ENCODE data around the gene UBXN11.

Gene UBXN11

GRCh38 chr1:26277261-26277661 is 29.2 kb downstream of the UBXN11 start:
- Histone ChIP-seq H3K4me1 (ENCODE audit: control insufficient read depth, insufficient read depth, low read length, poor library complexity, severe bottlenecking) (peaks cover 68% of the 10 kb centered on the region), H3K4me3 (ENCODE audit: extremely low read depth, insufficient read depth, low read length, poor library complexity, severe bottlenecking) (no peak overlapping the region), H3K36me3 (ENCODE audit: control insufficient read depth, insufficient read depth, low read length) (peaks cover 70% of the 10 kb centered on the region), H3K27ac (ENCODE audit: low read depth, low read length, severe bottlenecking) (no peak overlapping the region), H3K9me3 (ENCODE audit: control insufficient read depth, low read length) (no peaks in the 10 kb centered on the region)
- 82 to 92% methylated on average over 3 of the region's 3 CpGs for WGBS, 2 experiments (ENCODE audit: insufficient coverage in 2 of 2)

DNA sequence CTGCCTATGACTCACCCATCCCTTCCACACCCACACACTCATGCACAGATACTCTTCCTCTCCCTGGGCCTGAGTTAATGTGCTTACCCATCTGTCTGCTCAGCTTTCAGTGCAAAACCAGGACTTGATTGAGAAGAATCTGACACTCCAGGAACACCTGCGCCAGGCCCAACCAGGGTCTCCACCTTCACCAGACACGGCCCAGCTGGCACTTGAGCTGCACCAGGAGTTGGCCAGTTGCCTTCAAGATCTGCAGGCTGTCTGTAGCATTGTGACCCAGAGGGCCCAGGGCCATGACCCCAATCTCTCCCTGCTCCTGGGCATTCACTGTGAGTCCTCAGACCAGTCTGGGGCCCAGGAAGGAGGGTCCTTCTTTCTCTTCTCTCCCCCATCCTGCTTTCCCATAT is 30.0 kb downstream of the UBXN11 start:
- H3K36me3 ChIP-seq (ENCODE audit: control insufficient read depth, insufficient read depth, low read length), result peaks cover 71% of the 10 kb centered on the region
- peaks cover 60% of the 10 kb centered on the region for H3K4me1 ChIP-seq (ENCODE audit: control insufficient read depth, insufficient read depth, low read length, poor library complexity, severe bottlenecking)
- peak overlapping the region; percentile 73 for H3K27ac ChIP-seq (ENCODE audit: low read depth, low read length, severe bottlenecking)
- 83 to 91% methylated on average over 2 of the region's 2 CpGs for WGBS, 2 experiments (ENCODE audit: insufficient coverage in 2 of 2)
- no peaks in the 10 kb centered on the region for H3K9me3 ChIP-seq (ENCODE audit: control insufficient read depth, low read length)
- no peak overlapping the region for H3K4me3 ChIP-seq (ENCODE audit: extremely low read depth, insufficient read depth, low read length, poor library complexity, severe bottlenecking)

DNA sequence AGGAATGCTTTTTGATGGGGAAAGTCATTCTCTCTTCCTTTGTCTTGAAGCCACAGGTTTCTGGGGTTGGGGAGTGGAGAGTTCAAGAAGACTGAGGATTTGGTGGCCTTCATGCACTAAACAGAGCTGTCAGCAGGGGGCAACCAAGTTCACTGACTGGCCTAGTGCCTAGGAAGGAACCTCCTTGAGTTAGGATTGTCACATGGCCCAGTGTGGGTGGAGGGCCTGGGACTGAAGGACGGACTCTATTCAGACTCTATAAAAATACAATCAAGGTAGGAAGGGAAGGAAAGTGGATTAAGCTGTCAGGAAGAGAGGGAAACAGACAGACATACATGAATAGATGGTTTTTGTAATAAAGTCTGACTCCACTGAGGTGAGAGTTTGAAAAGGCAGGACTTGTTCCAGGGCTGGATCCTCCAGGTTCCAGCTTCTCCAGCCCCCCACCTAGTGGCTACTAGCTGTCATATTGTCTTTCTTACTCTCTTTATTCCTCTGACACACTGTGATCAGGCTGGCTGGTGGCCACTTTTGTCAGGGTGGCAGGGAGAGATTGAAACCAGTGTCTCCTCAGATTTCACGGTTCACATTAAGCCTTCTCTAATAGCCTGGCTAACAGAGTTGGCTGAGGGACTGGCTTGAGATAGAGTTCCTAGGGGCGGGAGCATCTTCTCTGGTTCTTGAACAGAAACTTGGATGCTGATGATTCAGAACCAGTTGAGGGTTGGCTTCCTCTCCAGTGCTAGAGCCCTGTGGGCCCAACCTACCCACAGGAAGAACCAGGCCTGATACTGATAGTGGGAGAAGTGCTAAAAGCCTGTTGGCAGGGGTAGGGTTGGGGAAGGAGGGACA is 30.6 kb downstream of the UBXN11 start:
- 58% methylated on average over 2 of the region's 3 CpGs; no CpG with 5 or more reads in 1 of the 2 experiments for WGBS, 2 experiments (ENCODE audit: insufficient coverage in 2 of 2)
- H3K36me3 ChIP-seq (ENCODE audit: control insufficient read depth, insufficient read depth, low read length), result peaks cover 71% of the 10 kb centered on the region
- peaks cover 53% of the 10 kb centered on the region for H3K4me1 ChIP-seq (ENCODE audit: control insufficient read depth, insufficient read depth, low read length, poor library complexity, severe bottlenecking)
- H3K27ac ChIP-seq (ENCODE audit: low read depth, low read length, severe bottlenecking), result peak overlapping the region; percentile 73
- no peak overlapping the region for H3K4me3 ChIP-seq (ENCODE audit: extremely low read depth, insufficient read depth, low read length, poor library complexity, severe bottlenecking)
- H3K9me3 ChIP-seq (ENCODE audit: control insufficient read depth, low read length), result no peaks in the 10 kb centered on the region

- peak overlapping the region; percentile 73 for H3K27ac ChIP-seq (ENCODE audit: low read depth, low read length, severe bottlenecking)
- WGBS, 2 experiments (ENCODE audit: insufficient coverage in 2 of 2), result 93 to 94% methylated on average over 4 to 6 of the region's 11 CpGs
- H3K4me1 ChIP-seq (ENCODE audit: control insufficient read depth, insufficient read depth, low read length, poor library complexity, severe bottlenecking), result peaks cover 50% of the 10 kb centered on the region
- H3K9me3 ChIP-seq (ENCODE audit: control insufficient read depth, low read length), result no peaks in the 10 kb centered on the region
- H3K36me3 ChIP-seq (ENCODE audit: control insufficient read depth, insufficient read depth, low read length), result peaks cover 79% of the 10 kb centered on the region
- H3K4me3 ChIP-seq (ENCODE audit: extremely low read depth, insufficient read depth, low read length, poor library complexity, severe bottlenecking), result no peak overlapping the region
Observed at GRCh38 chr1:26274801-26275425, 31.5 kb downstream of the UBXN11 start.

DNA sequence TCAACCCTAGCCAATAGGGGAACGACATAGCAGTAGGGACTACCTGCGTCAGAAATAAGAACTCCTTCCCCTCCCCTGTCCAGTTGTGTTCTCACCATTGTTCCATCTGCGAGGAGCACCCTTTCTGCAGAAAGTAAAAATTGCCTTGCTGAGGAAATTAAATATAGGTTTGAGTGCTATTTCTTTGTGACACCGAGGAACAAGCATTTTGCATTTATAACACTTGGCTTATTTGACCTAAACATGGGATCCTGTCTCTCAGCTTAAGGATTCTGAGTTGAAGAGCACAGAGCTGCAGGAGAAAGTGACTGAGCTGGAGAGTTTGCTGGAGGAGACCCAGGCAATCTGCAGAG is 37.3 kb downstream of the UBXN11 start:
- Histone ChIP-seq H3K27ac (ENCODE audit: low read depth, low read length, severe bottlenecking) (no peak overlapping the region), H3K4me3 (ENCODE audit: extremely low read depth, insufficient read depth, low read length, poor library complexity, severe bottlenecking) (no peak overlapping the region), H3K36me3 (ENCODE audit: control insufficient read depth, insufficient read depth, low read length) (peaks cover 92% of the 10 kb centered on the region), H3K4me1 (ENCODE audit: control insufficient read depth, insufficient read depth, low read length, poor library complexity, severe bottlenecking) (peaks cover under 1% of the 10 kb centered on the region), H3K9me3 (ENCODE audit: control insufficient read depth, low read length) (peaks cover 18% of the 10 kb centered on the region)
- 95 to 98% methylated on average over 4 of the region's 4 CpGs for WGBS, 2 experiments (ENCODE audit: insufficient coverage in 2 of 2)

DNA sequence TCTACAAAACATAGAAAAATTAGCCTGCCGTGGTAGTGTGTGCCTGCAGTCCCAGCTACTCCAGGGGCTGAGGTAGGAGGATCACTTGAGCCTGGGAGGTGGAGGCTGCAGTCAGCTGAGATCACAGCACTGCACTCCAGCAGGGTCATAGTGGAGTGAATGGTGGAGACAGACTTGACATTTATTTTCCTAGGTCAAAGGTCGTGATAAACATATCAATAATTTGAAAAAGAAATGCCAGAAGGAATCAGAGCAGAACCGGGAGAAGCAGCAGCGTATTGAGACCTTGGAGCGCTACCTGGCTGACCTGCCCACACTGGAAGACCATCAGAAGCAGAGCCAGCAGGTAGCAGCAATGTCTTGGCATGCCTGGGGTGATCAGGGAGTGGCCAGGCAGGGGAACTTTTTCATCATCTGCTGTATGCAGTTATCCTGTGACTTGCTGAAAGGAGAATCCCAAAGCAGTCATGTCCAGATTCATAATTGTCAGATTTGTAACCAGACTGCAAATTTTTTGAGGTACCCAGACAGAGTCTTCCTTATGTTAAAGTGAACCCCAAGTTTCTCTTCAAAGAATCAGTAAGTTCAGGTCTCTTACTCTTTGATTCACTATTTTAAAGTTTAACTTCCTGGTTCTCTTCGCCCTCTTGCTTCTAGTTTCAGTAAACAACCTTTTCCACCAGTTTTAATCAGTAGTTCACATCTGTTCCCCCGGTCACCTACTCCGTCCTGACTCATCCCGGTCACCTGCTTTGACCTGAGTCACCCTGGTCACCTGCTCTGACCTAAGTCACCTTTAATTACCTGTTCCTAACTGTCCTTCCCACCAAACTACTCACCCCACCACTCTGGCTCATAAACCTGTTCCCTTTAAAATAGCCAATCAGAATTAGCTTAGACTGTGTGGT is 37.9 kb downstream of the UBXN11 start:
- peaks cover 96% of the 10 kb centered on the region for H3K36me3 ChIP-seq (ENCODE audit: control insufficient read depth, insufficient read depth, low read length)
- H3K9me3 ChIP-seq (ENCODE audit: control insufficient read depth, low read length), result peaks cover 18% of the 10 kb centered on the region
- no peaks in the 10 kb centered on the region for H3K4me1 ChIP-seq (ENCODE audit: control insufficient read depth, insufficient read depth, low read length, poor library complexity, severe bottlenecking)
- 94% methylated on average over 9 of the region's 9 CpGs for WGBS, 2 experiments (ENCODE audit: insufficient coverage in 2 of 2)
- no peak overlapping the region for H3K27ac ChIP-seq (ENCODE audit: low read depth, low read length, severe bottlenecking)
- no peak overlapping the region for H3K4me3 ChIP-seq (ENCODE audit: extremely low read depth, insufficient read depth, low read length, poor library complexity, severe bottlenecking)

- Histone ChIP-seq H3K4me3 (ENCODE audit: extremely low read depth, insufficient read depth, low read length, poor library complexity, severe bottlenecking) (no peak overlapping the region), H3K36me3 (ENCODE audit: control insufficient read depth, insufficient read depth, low read length) (peaks cover 90% of the 10 kb centered on the region), H3K4me1 (ENCODE audit: control insufficient read depth, insufficient read depth, low read length, poor library complexity, severe bottlenecking) (no peaks in the 10 kb centered on the region), H3K9me3 (ENCODE audit: control insufficient read depth, low read length) (peaks cover 18% of the 10 kb centered on the region), H3K27ac (ENCODE audit: low read depth, low read length, severe bottlenecking) (no peak overlapping the region)
- no CpG with 5 or more reads among the region's 1 CpG for WGBS, 2 experiments (ENCODE audit: insufficient coverage in 2 of 2)
Observed at GRCh38 chr1:26265405-26265804, 41.0 kb downstream of the UBXN11 start.

DNA sequence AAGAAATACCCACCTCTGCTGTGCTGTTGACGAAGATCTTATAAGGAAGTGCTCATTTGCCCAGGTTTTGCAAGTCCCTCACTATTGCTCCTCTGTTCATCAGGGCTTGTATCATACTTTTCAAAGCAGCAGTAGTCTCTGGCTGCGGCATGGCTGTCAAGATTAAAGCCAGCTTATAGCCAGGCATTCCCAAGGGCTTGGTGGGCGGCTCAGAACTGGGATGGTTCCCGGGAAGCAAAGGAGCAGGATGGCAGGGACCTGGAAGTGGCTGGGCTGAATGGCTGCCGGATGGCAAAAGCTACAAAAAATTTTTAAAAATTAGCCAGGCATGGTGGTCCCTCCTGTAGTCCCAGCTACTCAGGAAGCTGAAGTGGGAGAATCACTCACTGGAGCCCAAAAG is 43.2 kb downstream of the UBXN11 start:
- Histone ChIP-seq H3K4me1 (ENCODE audit: control insufficient read depth, insufficient read depth, low read length, poor library complexity, severe bottlenecking) (no peaks in the 10 kb centered on the region), H3K36me3 (ENCODE audit: control insufficient read depth, insufficient read depth, low read length) (peaks cover 90% of the 10 kb centered on the region)

GRCh38 chr1:26259578-26259977 is 46.9 kb downstream of the UBXN11 start:
- Histone ChIP-seq H3K9me3 (ENCODE audit: control insufficient read depth, low read length) (no peaks in the 10 kb centered on the region), H3K27ac (ENCODE audit: low read depth, low read length, severe bottlenecking) (no peak overlapping the region), H3K4me1 (ENCODE audit: control insufficient read depth, insufficient read depth, low read length, poor library complexity, severe bottlenecking) (no peaks in the 10 kb centered on the region), H3K4me3 (ENCODE audit: extremely low read depth, insufficient read depth, low read length, poor library complexity, severe bottlenecking) (no peak overlapping the region), H3K36me3 (ENCODE audit: control insufficient read depth, insufficient read depth, low read length) (peaks cover 85% of the 10 kb centered on the region)
- 95 to 96% methylated on average over 4 to 5 of the region's 5 CpGs for WGBS, 2 experiments (ENCODE audit: insufficient coverage in 2 of 2)

More for the DNA sequence above, 43.2 kb downstream of the UBXN11 start:
- peaks cover 5% of the 10 kb centered on the region for H3K9me3 ChIP-seq (ENCODE audit: control insufficient read depth, low read length)
- H3K27ac ChIP-seq (ENCODE audit: low read depth, low read length, severe bottlenecking), result no peak overlapping the region
- H3K4me3 ChIP-seq (ENCODE audit: extremely low read depth, insufficient read depth, low read length, poor library complexity, severe bottlenecking), result no peak overlapping the region
- WGBS, 2 experiments (ENCODE audit: insufficient coverage in 2 of 2), result 97 to 98% methylated on average over 5 of the region's 5 CpGs

DNA sequence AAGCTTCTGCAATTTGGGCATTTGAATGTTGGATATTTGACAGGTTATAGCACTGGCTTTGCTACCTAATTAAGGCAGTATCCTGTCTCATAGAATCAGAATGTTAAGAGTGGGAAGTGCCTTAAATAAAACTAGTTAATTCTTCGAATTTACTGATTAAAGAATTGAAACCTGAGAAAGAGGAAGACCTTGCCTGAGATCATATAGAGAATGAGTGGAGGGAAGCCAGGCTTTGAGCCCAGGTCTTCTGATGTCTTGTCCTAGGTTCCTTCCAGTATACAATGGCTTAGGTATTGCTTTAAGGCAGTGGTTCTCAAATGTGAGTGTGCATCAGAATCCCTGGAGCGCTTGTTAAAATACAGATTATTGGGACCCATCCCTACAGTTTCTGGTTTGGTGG is 47.4 kb downstream of the UBXN11 start:
- Histone ChIP-seq H3K4me1 (ENCODE audit: control insufficient read depth, insufficient read depth, low read length, poor library complexity, severe bottlenecking) (no peaks in the 10 kb centered on the region), H3K27ac (ENCODE audit: low read depth, low read length, severe bottlenecking) (no peak overlapping the region), H3K4me3 (ENCODE audit: extremely low read depth, insufficient read depth, low read length, poor library complexity, severe bottlenecking) (no peak overlapping the region), H3K9me3 (ENCODE audit: control insufficient read depth, low read length) (no peaks in the 10 kb centered on the region), H3K36me3 (ENCODE audit: control insufficient read depth, insufficient read depth, low read length) (peaks cover 82% of the 10 kb centered on the region)
- 63 to 100% methylated on average over 1 to 2 of the region's 2 CpGs for WGBS, 2 experiments (ENCODE audit: insufficient coverage in 2 of 2)

All from mesodermal cell (in vitro differentiated cells).